Measurements from ENCODE around the gene TRA2A. TPM values are rescaled to one million over a fixed set of nuclear protein-coding genes. Genes with fewer than 3 reads are reported as not detected.

Gene TRA2A
- total RNA-seq, 2 experiments from 2014 or later: 108 to 113 TPM

GRCh38 chr7:23469150-23469960, 62.4 kb downstream of the TRA2A start:
- H3K4me1 Mint-ChIP-seq (ENCODE audit: low read depth): peaks cover 41% of the 10 kb centered on the region
- H3K27me3 Mint-ChIP-seq (ENCODE audit: low read depth): peaks cover 55% of the 10 kb centered on the region
- peaks cover 5% of the 10 kb centered on the region for H3K36me3 Mint-ChIP-seq (ENCODE audit: low read depth)
- no peak overlapping the region for H3K27ac Mint-ChIP-seq
- peak; percentile 13 for ATAC-seq
- no peaks in the 10 kb centered on the region for H3K9me3 Mint-ChIP-seq (ENCODE audit: insufficient read depth)
- no peak for DNase-seq
- ChIA-PET CTCF (interaction anchor here (0.9 to 1.8 kb wide), 2 partner anchors 111 to 196 kb away, joined by 3 to 5 read pairs; no protein-coding TSS in a partner anchor), POLR2A (no interaction called here)
- H3K4me3 Mint-ChIP-seq: peak overlapping the region; percentile 73

DNA sequence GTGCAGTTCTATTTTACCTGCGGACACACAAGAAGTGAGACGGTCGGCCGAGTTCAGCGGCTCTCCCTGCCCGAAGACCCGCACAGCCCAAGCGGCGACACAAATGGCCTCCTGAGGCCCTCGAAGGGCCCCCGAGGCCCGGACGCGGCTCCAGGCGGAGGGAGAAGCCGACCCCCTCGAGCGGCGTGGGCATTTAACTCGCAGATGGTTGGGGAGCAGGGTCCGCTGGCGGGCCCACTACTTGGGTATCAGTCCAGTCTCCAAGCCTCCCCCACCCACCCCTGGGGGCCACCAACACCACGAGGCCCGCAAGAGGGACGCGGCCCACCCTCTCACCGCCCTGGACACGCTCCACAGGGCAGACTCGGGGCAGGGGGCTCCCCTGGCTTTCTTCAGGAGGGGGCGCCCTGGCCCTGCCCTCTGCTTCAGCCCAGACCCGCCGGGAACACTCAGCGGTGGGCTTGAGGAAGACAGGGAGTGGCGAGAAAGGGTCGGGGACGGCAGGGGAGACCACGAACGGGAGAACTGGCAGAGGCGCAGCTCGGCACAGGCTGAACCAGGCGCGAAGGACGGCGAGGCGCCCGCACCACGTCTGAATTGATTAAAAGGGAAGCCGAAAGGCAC, 63.1 kb downstream of the TRA2A start:
- peaks cover 57% of the 10 kb centered on the region for H3K27me3 Mint-ChIP-seq (ENCODE audit: low read depth)
- peak; percentile 3 for ATAC-seq
- no peak overlapping the region for H3K27ac Mint-ChIP-seq
- peak overlapping the region; percentile 63 for H3K4me3 Mint-ChIP-seq
- no peak for DNase-seq
- no peaks in the 10 kb centered on the region for H3K9me3 Mint-ChIP-seq (ENCODE audit: insufficient read depth)
- POLR2A ChIA-PET: interaction anchor here (0.6 kb wide), 1 partner anchor 763 kb away, joined by 4 read pairs; no protein-coding TSS in a partner anchor
- peaks cover 5% of the 10 kb centered on the region for H3K36me3 Mint-ChIP-seq (ENCODE audit: low read depth)
- CTCF ChIA-PET: interaction anchor here (0.6 to 2.7 kb wide), 6 partner anchors 74 to 209 kb away, joined by 3 to 17 read pairs (median 4); no protein-coding TSS in a partner anchor
- H3K4me1 Mint-ChIP-seq (ENCODE audit: low read depth): peaks cover 40% of the 10 kb centered on the region

DNA sequence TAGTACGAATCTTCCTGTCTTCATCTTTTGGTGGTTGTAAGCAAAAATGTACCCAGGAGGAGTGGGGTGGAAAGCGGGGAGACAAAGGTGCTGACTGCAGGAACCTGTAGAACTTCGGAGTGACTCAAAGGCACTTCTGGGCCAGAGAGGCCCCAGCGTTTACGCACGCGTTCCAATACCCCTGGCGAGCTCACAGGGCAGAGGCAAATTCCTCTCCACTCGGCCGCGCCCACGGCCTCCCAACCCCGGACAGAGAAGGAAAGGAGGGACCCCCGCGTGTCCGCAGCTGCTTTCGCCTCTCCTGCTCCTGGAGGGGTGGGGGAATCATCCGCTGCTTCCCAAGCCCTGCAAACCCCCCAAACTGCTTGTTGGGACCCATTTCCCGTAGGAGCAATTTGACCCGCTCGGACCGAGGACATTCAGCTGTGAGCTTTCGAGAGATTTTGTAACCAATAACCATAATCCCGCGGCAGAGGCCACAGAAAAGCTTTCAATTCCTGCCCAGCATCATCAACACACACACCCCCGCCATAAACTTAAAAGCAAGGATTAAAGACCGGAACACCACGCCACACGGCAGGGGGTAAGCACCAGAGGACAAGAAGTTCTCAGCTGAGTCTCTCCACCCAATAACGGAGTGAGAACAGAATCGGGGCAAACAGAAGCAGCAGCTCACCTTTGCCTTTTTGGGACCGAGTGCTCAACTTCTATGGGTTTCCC, 63.8 kb downstream of the TRA2A start:
- Mint-ChIP-seq H3K9me3 (ENCODE audit: insufficient read depth) (no peaks in the 10 kb centered on the region), H3K27me3 (ENCODE audit: low read depth) (peaks cover 58% of the 10 kb centered on the region), H3K27ac (no peak overlapping the region), H3K4me1 (ENCODE audit: low read depth) (peaks cover 37% of the 10 kb centered on the region), H3K4me3 (peak overlapping the region; percentile 51), H3K36me3 (ENCODE audit: low read depth) (peaks cover 2% of the 10 kb centered on the region)
- peak; percentile 19 for ATAC-seq
- ChIA-PET POLR2A (interaction anchor here (0.6 to 1.4 kb wide), 3 partner anchors 63 to 764 kb away, joined by 3 to 4 read pairs (median 4); no protein-coding TSS in a partner anchor), CTCF (interaction anchor here (0.6 to 2.7 kb wide), 6 partner anchors 75 to 208 kb away, joined by 3 to 17 read pairs (median 4); no protein-coding TSS in a partner anchor)
- DNase-seq: no peak

DNA sequence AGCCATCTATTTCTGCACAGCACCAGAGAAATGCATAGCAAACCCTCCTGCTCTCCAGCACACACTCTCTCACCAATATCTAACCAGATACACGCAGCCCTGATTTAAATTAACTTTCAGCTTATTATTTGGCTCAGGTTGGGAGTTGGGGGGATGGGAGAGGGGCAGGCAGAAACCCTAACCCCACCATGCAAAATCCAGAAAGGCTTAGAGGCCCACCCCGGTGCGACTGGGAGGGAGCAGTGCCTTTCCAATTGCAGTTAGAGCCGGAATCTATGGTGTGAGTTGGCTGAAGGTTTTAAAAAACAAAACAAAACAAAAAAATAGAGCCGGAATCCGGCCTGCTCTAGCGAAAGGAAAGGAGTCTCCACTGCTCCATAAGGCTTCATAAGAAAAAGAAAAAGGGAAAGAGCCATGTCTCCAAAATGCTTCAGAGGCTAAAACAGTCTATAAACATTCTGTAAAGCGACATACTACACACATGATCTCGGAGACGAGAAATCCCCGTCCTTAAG, 64.4 kb downstream of the TRA2A start:
- H3K4me3 Mint-ChIP-seq: no peak overlapping the region
- peaks cover 2% of the 10 kb centered on the region for H3K36me3 Mint-ChIP-seq (ENCODE audit: low read depth)
- H3K27me3 Mint-ChIP-seq (ENCODE audit: low read depth): peaks cover 57% of the 10 kb centered on the region
- ChIA-PET POLR2A (interaction anchor here (0.7 to 1.4 kb wide), 2 partner anchors 64 to 167 kb away, joined by 3 to 4 read pairs; no protein-coding TSS in a partner anchor), CTCF (interaction anchor here (0.7 to 2.7 kb wide), 7 partner anchors 37 to 207 kb away, joined by 3 to 17 read pairs (median 4); no protein-coding TSS in a partner anchor)
- no peak overlapping the region for H3K27ac Mint-ChIP-seq
- no peak for DNase-seq
- no peaks in the 10 kb centered on the region for H3K9me3 Mint-ChIP-seq (ENCODE audit: insufficient read depth)
- H3K4me1 Mint-ChIP-seq (ENCODE audit: low read depth): peaks cover 39% of the 10 kb centered on the region
- no peak for ATAC-seq

DNA sequence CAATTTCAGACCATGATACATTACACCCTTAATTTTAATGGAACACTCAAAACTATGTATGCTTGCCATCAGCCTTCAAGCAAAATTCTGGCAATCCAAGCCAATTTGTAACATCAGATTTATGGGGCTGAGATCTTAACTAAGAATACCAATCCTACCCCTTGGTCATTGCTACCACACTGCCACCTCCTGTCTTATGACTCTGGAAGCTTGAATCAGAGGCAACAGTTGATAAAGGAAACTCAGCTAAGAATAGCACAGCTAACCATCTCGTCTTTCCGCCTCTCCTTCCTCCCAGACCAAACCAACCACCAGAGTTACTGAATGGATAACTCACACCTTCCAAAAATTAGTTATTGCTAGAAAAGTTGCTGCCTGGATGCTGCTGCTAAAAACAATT, 68.9 kb downstream of the TRA2A start:
- Mint-ChIP-seq H3K4me3 (no peak overlapping the region), H3K9me3 (ENCODE audit: insufficient read depth) (no peaks in the 10 kb centered on the region), H3K4me1 (ENCODE audit: low read depth) (peaks cover 14% of the 10 kb centered on the region), H3K36me3 (ENCODE audit: low read depth) (no peaks in the 10 kb centered on the region), H3K27ac (no peak overlapping the region), H3K27me3 (ENCODE audit: low read depth) (peaks cover 55% of the 10 kb centered on the region)
- ATAC-seq (peak; percentile 55), DNase-seq (peak; percentile 41)
- CTCF ChIA-PET: interaction anchor here (0.6 to 3.7 kb wide), 20 partner anchors 10 to 210 kb away, joined by 3 to 33 read pairs (median 4); partner anchors contain the start of gene MALSU1
- POLR2A ChIA-PET: no interaction called here

- Mint-ChIP-seq H3K4me3 (no peak overlapping the region), H3K9me3 (ENCODE audit: insufficient read depth) (no peaks in the 10 kb centered on the region), H3K27me3 (ENCODE audit: low read depth) (peaks cover 51% of the 10 kb centered on the region), H3K27ac (no peak overlapping the region), H3K4me1 (ENCODE audit: low read depth) (peaks cover 4% of the 10 kb centered on the region), H3K36me3 (ENCODE audit: low read depth) (no peaks in the 10 kb centered on the region)
- ATAC-seq: no peak
- no peak for DNase-seq
- POLR2A ChIA-PET: interaction anchor here (0.6 kb wide), 1 partner anchor 236 kb away, joined by 3 read pairs; no protein-coding TSS in a partner anchor
- CTCF ChIA-PET: no interaction called here
Measured at GRCh38 chr7:23458044-23458443, 73.7 kb downstream of the TRA2A start.

GRCh38 chr7:23456093-23456492, 75.7 kb downstream of the TRA2A start:
- CTCF ChIA-PET: interaction anchor here (1.1 kb wide), 1 partner anchor 183 kb away, joined by 6 read pairs; no protein-coding TSS in a partner anchor
- Mint-ChIP-seq H3K36me3 (ENCODE audit: low read depth) (no peaks in the 10 kb centered on the region), H3K27me3 (ENCODE audit: low read depth) (peaks cover 40% of the 10 kb centered on the region), H3K27ac (no peak overlapping the region), H3K4me1 (ENCODE audit: low read depth) (no peaks in the 10 kb centered on the region), H3K9me3 (ENCODE audit: insufficient read depth) (no peaks in the 10 kb centered on the region), H3K4me3 (no peak overlapping the region)
- DNase-seq: no peak
- no peak for ATAC-seq
- POLR2A ChIA-PET: no interaction called here

DNA sequence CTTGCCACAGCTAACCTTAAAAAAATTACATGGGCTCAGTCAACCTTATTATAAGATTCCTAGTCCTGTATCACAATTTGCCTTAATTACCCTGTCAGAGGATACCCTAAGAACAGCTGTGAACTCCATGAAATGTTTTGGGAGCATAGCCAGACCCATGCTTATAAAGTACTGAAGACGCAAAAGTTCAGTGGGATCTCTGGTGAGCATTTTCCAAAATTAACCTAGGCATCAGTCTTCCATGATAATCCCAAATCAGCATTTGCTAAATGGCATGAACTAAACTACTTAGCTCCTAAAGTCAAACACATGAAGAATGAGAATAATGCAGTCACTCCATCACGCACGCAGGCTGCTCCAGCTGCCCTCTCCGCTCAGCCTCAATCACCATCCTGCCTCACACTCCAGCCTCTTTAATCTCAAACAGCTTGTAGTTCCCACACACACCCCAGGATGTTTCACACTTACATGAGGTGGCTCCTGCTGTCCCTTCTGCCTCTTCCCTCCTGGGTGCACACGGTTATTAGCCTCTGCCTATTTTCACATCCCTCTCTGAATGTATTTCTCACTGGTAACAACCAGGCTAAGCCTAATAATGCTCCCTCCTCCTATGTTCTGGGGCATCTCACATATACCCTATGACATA, 76.8 kb downstream of the TRA2A start:
- POLR2A ChIA-PET: no interaction called here

More for the DNA sequence above, 76.8 kb downstream of the TRA2A start:
- H3K36me3 Mint-ChIP-seq (ENCODE audit: low read depth): no peaks in the 10 kb centered on the region
- ATAC-seq: no peak
- H3K4me3 Mint-ChIP-seq: no peak overlapping the region
- CTCF ChIA-PET: interaction anchor here (0.7 to 1.0 kb wide), 3 partner anchors 25 to 97 kb away, joined by 3 to 4 read pairs (median 3); no protein-coding TSS in a partner anchor
- no peaks in the 10 kb centered on the region for H3K9me3 Mint-ChIP-seq (ENCODE audit: insufficient read depth)
- peaks cover 6% of the 10 kb centered on the region for H3K4me1 Mint-ChIP-seq (ENCODE audit: low read depth)
- DNase-seq: no peak
- no peak overlapping the region for H3K27ac Mint-ChIP-seq
- peaks cover 40% of the 10 kb centered on the region for H3K27me3 Mint-ChIP-seq (ENCODE audit: low read depth)

Other genes with a start within 250 kb of the TRA2A start
- 10 to 100 TPM; 53.3 to 55.0 TPM for gene MALSU1, start 232.6 kb downstream of the TRA2A start, total RNA-seq
- gene IGF2BP3, start 61.5 kb downstream of the TRA2A start, total RNA-seq: under 1 TPM; 0.52 to 0.55 TPM
- 1 to 10 TPM; 6.2 to 6.3 TPM for gene CCDC126, start 65.4 kb upstream of the TRA2A start, total RNA-seq
- gene FAM221A, start 148.2 kb upstream of the TRA2A start, total RNA-seq: 1 to 10 TPM; 4.7 to 5.4 TPM
- gene STK31, start 178.2 kb upstream of the TRA2A start, total RNA-seq: under 1 TPM in 1 of 2 experiments, not detected in 1; 0.16 TPM